Panc1 (cell line): ENCODE data around the gene TRNAU1AP.

Experiments used
- CTCF ChIP-seq: fragments of 450-650 bp; IDR thresholded peaks from 2 replicates; pipeline ENCODE4 v1.5.1; 2017; ENCODE audit warnings: mild to moderate bottlenecking
- POLR2AphosphoS5 ChIP-seq: IDR thresholded peaks from 2 replicates; pipeline ENCODE4 v1.6.1; 2012; ENCODE audit warnings: mild to moderate bottlenecking, low read depth, low read length, moderate library complexity
- SIN3A ChIP-seq: IDR thresholded peaks from 2 replicates; pipeline ENCODE4 v1.6.1; 2012; ENCODE audit warnings: low read depth, mild to moderate bottlenecking, low read length, moderate library complexity, borderline replicate concordance; ENCODE audit not compliant: insufficient read depth
- TF ChIP-seq, protein P1 (sequence below), 2 experiments: IDR thresholded peaks; 2 replicates each; pipeline ENCODE4 v1.6.1; 2011 to 2012; ENCODE audit warnings: low read depth in 2 of 2, control low read depth in 1 of 2, low read length in 1 of 2, mild to moderate bottlenecking in 1 of 2, moderate library complexity in 1 of 2; ENCODE audit not compliant: insufficient read depth in 1 of 2

DNA sequence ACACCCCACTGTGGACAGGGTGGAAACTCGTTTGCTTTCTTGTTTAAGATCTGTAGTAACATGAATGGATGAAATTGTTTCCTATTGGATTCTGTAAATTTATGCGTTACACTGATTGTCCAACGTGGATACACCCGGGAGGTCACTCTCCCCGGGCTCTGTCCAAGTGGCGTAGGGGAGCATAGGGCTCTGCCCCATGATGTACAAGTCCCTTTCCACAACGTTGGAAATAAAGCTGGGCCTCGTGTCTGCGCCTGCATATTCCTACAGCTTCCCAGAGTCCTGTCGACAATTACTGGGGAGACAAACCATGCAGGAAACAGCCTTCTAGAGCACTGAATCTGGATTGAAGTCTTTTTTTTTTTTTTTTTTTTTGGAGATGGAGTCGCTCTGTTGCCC is 45.6 kb upstream of the TRNAU1AP start:
- TF ChIP-seq CTCF (no peak), POLR2AphosphoS5 (no peak), SIN3A (no peak)
- TF ChIP-seq, protein P1, sequence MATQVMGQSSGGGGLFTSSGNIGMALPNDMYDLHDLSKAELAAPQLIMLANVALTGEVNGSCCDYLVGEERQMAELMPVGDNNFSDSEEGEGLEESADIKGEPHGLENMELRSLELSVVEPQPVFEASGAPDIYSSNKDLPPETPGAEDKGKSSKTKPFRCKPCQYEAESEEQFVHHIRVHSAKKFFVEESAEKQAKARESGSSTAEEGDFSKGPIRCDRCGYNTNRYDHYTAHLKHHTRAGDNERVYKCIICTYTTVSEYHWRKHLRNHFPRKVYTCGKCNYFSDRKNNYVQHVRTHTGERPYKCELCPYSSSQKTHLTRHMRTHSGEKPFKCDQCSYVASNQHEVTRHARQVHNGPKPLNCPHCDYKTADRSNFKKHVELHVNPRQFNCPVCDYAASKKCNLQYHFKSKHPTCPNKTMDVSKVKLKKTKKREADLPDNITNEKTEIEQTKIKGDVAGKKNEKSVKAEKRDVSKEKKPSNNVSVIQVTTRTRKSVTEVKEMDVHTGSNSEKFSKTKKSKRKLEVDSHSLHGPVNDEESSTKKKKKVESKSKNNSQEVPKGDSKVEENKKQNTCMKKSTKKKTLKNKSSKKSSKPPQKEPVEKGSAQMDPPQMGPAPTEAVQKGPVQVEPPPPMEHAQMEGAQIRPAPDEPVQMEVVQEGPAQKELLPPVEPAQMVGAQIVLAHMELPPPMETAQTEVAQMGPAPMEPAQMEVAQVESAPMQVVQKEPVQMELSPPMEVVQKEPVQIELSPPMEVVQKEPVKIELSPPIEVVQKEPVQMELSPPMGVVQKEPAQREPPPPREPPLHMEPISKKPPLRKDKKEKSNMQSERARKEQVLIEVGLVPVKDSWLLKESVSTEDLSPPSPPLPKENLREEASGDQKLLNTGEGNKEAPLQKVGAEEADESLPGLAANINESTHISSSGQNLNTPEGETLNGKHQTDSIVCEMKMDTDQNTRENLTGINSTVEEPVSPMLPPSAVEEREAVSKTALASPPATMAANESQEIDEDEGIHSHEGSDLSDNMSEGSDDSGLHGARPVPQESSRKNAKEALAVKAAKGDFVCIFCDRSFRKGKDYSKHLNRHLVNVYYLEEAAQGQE (IDR thresholded peaks at IDR 0.05; ENCODE audit: insufficient read depth in 1 of 2, low read depth in 2 of 2, low read length in 1 of 2), result no peak
